Endodermal cell (in vitro differentiated cells): ENCODE measurements around the gene SSTR4. TPM values are rescaled to one million over a fixed set of nuclear protein-coding genes. Genes with fewer than 3 reads are reported as not detected.

ENCODE experiments used
- DNase-seq: peaks from one replicate; pipeline ENCODE4 v3.0.0-alpha.2; 2017
- H3K27ac ChIP-seq: 2 replicates; pipeline ENCODE4 v1.5.1; 2013; ENCODE audit warnings: mild to moderate bottlenecking, low read depth, low read length, moderate library complexity
- H3K27me3 ChIP-seq: 2 replicates; pipeline ENCODE4 v1.6.1; 2013; ENCODE audit warnings: mild to moderate bottlenecking, low read length, moderate library complexity; ENCODE audit not compliant: insufficient read depth, control insufficient read depth, poor library complexity, severe bottlenecking
- H3K36me3 ChIP-seq: 2 replicates; pipeline ENCODE4 v1.7.0; 2013; ENCODE audit warnings: mild to moderate bottlenecking, low read length, moderate library complexity; ENCODE audit not compliant: control insufficient read depth, insufficient read depth
- H3K4me1 ChIP-seq: one replicate; pipeline ENCODE4 v1.7.0; 2013; ENCODE audit warnings: low read length; ENCODE audit not compliant: control insufficient read depth, insufficient read depth
- H3K4me3 ChIP-seq: 2 replicates; pipeline ENCODE4 v1.5.1; 2013; ENCODE audit warnings: mild to moderate bottlenecking, low read length, moderate library complexity
- H3K9ac ChIP-seq: 2 replicates; pipeline ENCODE4 v1.6.1; 2013; ENCODE audit warnings: mild to moderate bottlenecking, low read length, moderate library complexity; ENCODE audit not compliant: poor library complexity, severe bottlenecking; ENCODE audit errors: extremely low read depth
- H3K9me3 ChIP-seq: 2 replicates; pipeline ENCODE4 v1.6.1; 2013; ENCODE audit warnings: mild to moderate bottlenecking, low read length, moderate library complexity; ENCODE audit not compliant: control insufficient read depth
- H3K27ac Mint-ChIP-seq: 2 replicates; pipeline ENCODE4 v1.8.0; 2020; ENCODE audit warnings: mixed read lengths
- H3K27me3 Mint-ChIP-seq: 2 replicates; pipeline ENCODE4 v1.8.0; 2021; ENCODE audit warnings: mild to moderate bottlenecking, mixed read lengths; ENCODE audit not compliant: insufficient read depth
- H3K36me3 Mint-ChIP-seq: 2 replicates; pipeline ENCODE4 v1.8.0; 2020; ENCODE audit warnings: low read depth, mixed read lengths
- H3K4me1 Mint-ChIP-seq: 2 replicates; pipeline ENCODE4 v1.8.0; 2020; ENCODE audit warnings: mixed read lengths
- H3K4me3 Mint-ChIP-seq: 2 replicates; pipeline ENCODE4 v1.8.0; 2020; ENCODE audit warnings: mild to moderate bottlenecking, moderate library complexity, mixed read lengths
- H3K9me3 Mint-ChIP-seq: 2 replicates; pipeline ENCODE4 v1.8.0; 2020; ENCODE audit warnings: mild to moderate bottlenecking, mixed read lengths
- CTCF ChIP-seq: fragments of 200-600 bp; sonication (generic); conservative IDR thresholded peaks from 2 replicates; pipeline ENCODE4 v1.5.0; 2021; ENCODE audit warnings: antibody characterized with exemption, mild to moderate bottlenecking
- WGBS, 2 experiments: methylation state at CpG; one replicate each; pipeline versions ENCODE4 v1.1.5 to v1.1.7; 2013; ENCODE audit warnings: missing lambda C conversion rate in 2 of 2, mixed read lengths in 1 of 2; ENCODE audit not compliant: insufficient coverage in 1 of 2, insufficient read length in 1 of 2; 5-methylcytosine and 5-hydroxymethylcytosine counted together
- total RNA-seq, 2 donors: library from RNA; stranded (reverse); fragmentation: NEBNext Ultra II Directional in 1 of 2; extraction: Animal tissue kit (Norgen Biotek cat#: 25700) in 1 of 2; gene quantifications; 2 replicates in 1 of 2; 3 replicates in 1 of 2; pipeline ENCODE4 v1.2.1, GENCODE V29; 2021

The SSTR4 gene
- total RNA-seq, 2 donors from 2014 or later = 0.40 TPM; not detected in 1

GRCh38 chr20:23047738-23048214, 12.7 kb downstream of the SSTR4 start:
- Histone ChIP-seq H3K27me3 (peaks cover 46% of the 10 kb centered on the region), H3K36me3 (no peaks in the 10 kb centered on the region), H3K9ac (no peak overlapping the region), H3K4me3 (peak overlapping the region; percentile 84), H3K9me3 (no peaks in the 10 kb centered on the region), H3K4me1 (peaks cover 2% of the 10 kb centered on the region), H3K27ac (no peak overlapping the region)
- Mint-ChIP-seq H3K27ac (no peak overlapping the region), H3K36me3 (no peaks in the 10 kb centered on the region), H3K9me3 (no peaks in the 10 kb centered on the region), H3K4me1 (peaks cover 43% of the 10 kb centered on the region), H3K27me3 (peaks cover 63% of the 10 kb centered on the region), H3K4me3 (no peak overlapping the region)
- no peak for TF ChIP-seq CTCF
- DNase-seq = peak; percentile 82
- WGBS, 2 experiments = 36 to 43% methylated on average over 22 to 47 of the region's 47 CpGs

GRCh38 chr20:23048283-23049200, 13.4 kb downstream of the SSTR4 start:
- Histone ChIP-seq H3K4me3 (peak overlapping the region; percentile 84), H3K36me3 (no peaks in the 10 kb centered on the region), H3K9me3 (no peaks in the 10 kb centered on the region), H3K4me1 (peaks cover under 1% of the 10 kb centered on the region), H3K27ac (no peak overlapping the region), H3K27me3 (peaks cover 46% of the 10 kb centered on the region), H3K9ac (no peak overlapping the region)
- peak; percentile 82 for TF ChIP-seq CTCF
- Mint-ChIP-seq H3K4me1 (peaks cover 43% of the 10 kb centered on the region), H3K4me3 (peak overlapping the region; percentile 77), H3K27me3 (peaks cover 71% of the 10 kb centered on the region), H3K36me3 (no peaks in the 10 kb centered on the region), H3K9me3 (no peaks in the 10 kb centered on the region), H3K27ac (no peak overlapping the region)
- peak; percentile 90 for DNase-seq
- 13 to 16% methylated on average over 49 to 92 of the region's 92 CpGs for WGBS, 2 experiments

GRCh38 chr20:23049201-23050075, 14.3 kb downstream of the SSTR4 start, which contains the start of gene THBD:
THBD (minus strand) TSS chr20:23049672; CDS start chr20:23049504, 168 bp downstream.
- Histone ChIP-seq H3K9me3 (no peaks in the 10 kb centered on the region), H3K27ac (no peak within 1 kb of the TSS), H3K4me3 (peak within 1 kb of the TSS; percentile 84), H3K36me3 (no peaks in the 10 kb centered on the region), H3K27me3 (peaks cover 46% of the 10 kb centered on the region), H3K4me1 (peaks cover 2% of the 10 kb centered on the region), H3K9ac (no peak within 1 kb of the TSS)
- Mint-ChIP-seq H3K27ac (no peak within 1 kb of the TSS), H3K36me3 (no peaks in the 10 kb centered on the region), H3K9me3 (no peaks in the 10 kb centered on the region), H3K27me3 (peaks cover 69% of the 10 kb centered on the region), H3K4me1 (peaks cover 38% of the 10 kb centered on the region), H3K4me3 (peak within 1 kb of the TSS; percentile 77)
- DNase-seq = peak; percentile 85
- 1% methylated on average over 34 to 79 of the region's 79 CpGs for WGBS, 2 experiments
- TF ChIP-seq CTCF = no peak
